ENCODE results near the gene FBXW7.

Gene FBXW7

DNA sequence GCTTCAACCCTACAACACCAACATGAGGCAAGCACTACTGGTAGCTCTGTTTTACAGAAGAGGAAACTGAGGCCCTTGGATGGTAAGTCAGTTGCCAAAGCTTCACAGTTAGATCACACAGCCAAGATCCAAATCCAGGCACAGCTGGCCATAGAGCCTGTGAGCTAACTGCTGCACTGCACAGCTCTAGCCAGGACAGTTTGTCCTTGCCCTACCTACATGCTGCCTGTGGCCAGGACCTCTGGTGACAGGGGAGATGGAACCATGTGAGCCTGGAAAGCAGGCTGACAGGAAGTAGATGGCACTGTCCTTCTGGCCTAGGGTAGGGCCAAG lies 257.8 kb downstream of the FBXW7 start:
- H4K5ac ChIP-seq (ENCODE audit: low read length), result no peak overlapping the region
- no peaks in the 10 kb centered on the region for H3K79me1 ChIP-seq (ENCODE audit: low read length)
- no peak overlapping the region for H2BK120ac ChIP-seq (ENCODE audit: low read depth, low read length)
- H3K23ac ChIP-seq (ENCODE audit: low read length), result no peak overlapping the region
- no peaks in the 10 kb centered on the region for H3K36me3 ChIP-seq (ENCODE audit: control insufficient read depth, insufficient read depth, low read length)
- no peak overlapping the region for H3K4me2 ChIP-seq (ENCODE audit: low read length)
- no peak overlapping the region for H3K4me3 ChIP-seq (ENCODE audit: low read length)
- H2AK5ac ChIP-seq (ENCODE audit: low read length), result no peak overlapping the region
- no peak overlapping the region for H3K4ac ChIP-seq (ENCODE audit: low read depth, low read length)
- H2BK5ac ChIP-seq (ENCODE audit: low read length), result no peak overlapping the region
- no peak overlapping the region for H3K27ac ChIP-seq (ENCODE audit: low read depth, low read length)
- no peak overlapping the region for H4K8ac ChIP-seq (ENCODE audit: low read depth, low read length)
- H2BK15ac ChIP-seq (replicated peaks; ENCODE audit: low read depth), result no peak overlapping the region
- H3K56ac ChIP-seq (ENCODE audit: low read length), result no peak overlapping the region
- no peak overlapping the region for H3K9ac ChIP-seq (ENCODE audit: low read length)
- DNase-seq, result no peak
- H3K79me2 ChIP-seq (ENCODE audit: control insufficient read depth, insufficient read depth, low read length), result no peaks in the 10 kb centered on the region
- H3K4me1 ChIP-seq (ENCODE audit: control insufficient read depth, low read depth, low read length), result no peaks in the 10 kb centered on the region
- no peaks in the 10 kb centered on the region for H3K27me3 ChIP-seq (ENCODE audit: insufficient read depth, low read length, poor library complexity)
- H3K18ac ChIP-seq (ENCODE audit: low read length), result no peak overlapping the region

DNA sequence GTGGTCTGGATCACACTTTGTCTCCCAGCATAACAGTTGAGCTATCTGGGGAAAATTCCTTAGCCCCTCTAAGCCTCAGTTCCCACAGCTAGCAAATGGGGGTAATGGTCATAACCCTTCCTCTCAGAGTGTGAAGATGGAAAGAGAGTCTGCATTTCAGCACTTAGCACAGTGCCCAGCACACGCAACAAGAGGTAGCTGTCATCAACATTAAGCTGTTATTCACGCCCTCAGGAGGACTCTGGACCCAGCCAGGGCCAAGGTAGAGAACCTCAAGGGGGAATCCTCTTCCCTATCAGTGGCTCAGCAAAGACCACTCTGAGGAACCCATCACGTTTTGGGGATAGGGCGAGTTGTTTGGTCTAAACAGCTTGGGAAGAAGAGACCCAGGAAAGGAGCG lies 258.6 kb downstream of the FBXW7 start:
- H3K79me2 ChIP-seq (ENCODE audit: control insufficient read depth, insufficient read depth, low read length), result no peaks in the 10 kb centered on the region
- H2AK5ac ChIP-seq (ENCODE audit: low read length), result no peak overlapping the region
- no peaks in the 10 kb centered on the region for H3K4me1 ChIP-seq (ENCODE audit: control insufficient read depth, low read depth, low read length)
- H2BK5ac ChIP-seq (ENCODE audit: low read length), result no peak overlapping the region
- H3K79me1 ChIP-seq (ENCODE audit: low read length), result no peaks in the 10 kb centered on the region
- H4K8ac ChIP-seq (ENCODE audit: low read depth, low read length), result no peak overlapping the region
- DNase-seq, result no peak
- no peak overlapping the region for H3K4me3 ChIP-seq (ENCODE audit: low read length)
- H3K27me3 ChIP-seq (ENCODE audit: insufficient read depth, low read length, poor library complexity), result no peaks in the 10 kb centered on the region
- no CpG with 5 or more reads among the region's 5 CpGs for WGBS (ENCODE audit: extremely low coverage, insufficient coverage, low lambda C conversion rate)
- H3K18ac ChIP-seq (ENCODE audit: low read length), result no peak overlapping the region
- H3K4ac ChIP-seq (ENCODE audit: low read depth, low read length), result no peak overlapping the region
- no peak overlapping the region for H3K27ac ChIP-seq (ENCODE audit: low read depth, low read length)
- H2BK15ac ChIP-seq (replicated peaks; ENCODE audit: low read depth), result no peak overlapping the region
- H4K5ac ChIP-seq (ENCODE audit: low read length), result no peak overlapping the region
- no peak overlapping the region for H2BK120ac ChIP-seq (ENCODE audit: low read depth, low read length)
- H3K4me2 ChIP-seq (ENCODE audit: low read length), result no peak overlapping the region
- H3K36me3 ChIP-seq (ENCODE audit: control insufficient read depth, insufficient read depth, low read length), result no peaks in the 10 kb centered on the region
- H3K9ac ChIP-seq (ENCODE audit: low read length), result no peak overlapping the region
- no peak overlapping the region for H3K56ac ChIP-seq (ENCODE audit: low read length)
- H3K23ac ChIP-seq (ENCODE audit: low read length), result no peak overlapping the region

DNA sequence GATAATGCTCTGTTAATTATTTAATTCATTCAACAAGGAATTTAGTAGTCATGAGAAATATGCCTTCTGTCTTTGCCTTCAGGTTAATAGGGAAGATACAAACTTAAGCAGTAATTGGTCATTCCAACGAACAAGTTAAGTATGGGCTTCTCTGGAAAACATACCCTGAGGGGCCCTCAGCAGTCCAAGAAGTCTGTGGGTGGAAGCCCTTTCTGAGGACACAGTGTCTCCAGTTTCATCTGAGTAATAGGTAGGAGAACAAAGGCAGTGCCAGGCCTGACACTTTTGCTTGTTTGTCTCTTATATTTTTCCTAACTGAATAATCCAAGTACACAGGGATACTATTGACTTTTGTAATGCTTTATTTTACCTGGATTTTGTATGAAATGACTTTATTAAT lies 262.5 kb downstream of the FBXW7 start:
- DNase-seq, result no peak
- WGBS (ENCODE audit: extremely low coverage, insufficient coverage, low lambda C conversion rate), result no CpG with 5 or more reads among the region's 1 CpG

More for the DNA sequence above, 262.5 kb downstream of the FBXW7 start:
- no peaks in the 10 kb centered on the region for H3K4me1 ChIP-seq (ENCODE audit: control insufficient read depth, low read depth, low read length)
- H3K23ac ChIP-seq (ENCODE audit: low read length), result no peak overlapping the region
- H4K8ac ChIP-seq (ENCODE audit: low read depth, low read length), result no peak overlapping the region
- no peak overlapping the region for H4K5ac ChIP-seq (ENCODE audit: low read length)
- H3K27ac ChIP-seq (ENCODE audit: low read depth, low read length), result no peak overlapping the region
- no peaks in the 10 kb centered on the region for H3K79me2 ChIP-seq (ENCODE audit: control insufficient read depth, insufficient read depth, low read length)
- no peak overlapping the region for H2BK5ac ChIP-seq (ENCODE audit: low read length)
- no peak overlapping the region for H3K56ac ChIP-seq (ENCODE audit: low read length)
- H3K79me1 ChIP-seq (ENCODE audit: low read length), result no peaks in the 10 kb centered on the region
- H3K9ac ChIP-seq (ENCODE audit: low read length), result no peak overlapping the region
- no peak overlapping the region for H3K4me3 ChIP-seq (ENCODE audit: low read length)
- no peak overlapping the region for H3K4me2 ChIP-seq (ENCODE audit: low read length)
- no peaks in the 10 kb centered on the region for H3K27me3 ChIP-seq (ENCODE audit: insufficient read depth, low read length, poor library complexity)
- H2BK120ac ChIP-seq (ENCODE audit: low read depth, low read length), result no peak overlapping the region
- no peaks in the 10 kb centered on the region for H3K36me3 ChIP-seq (ENCODE audit: control insufficient read depth, insufficient read depth, low read length)
- H3K18ac ChIP-seq (ENCODE audit: low read length), result no peak overlapping the region
- H3K4ac ChIP-seq (ENCODE audit: low read depth, low read length), result no peak overlapping the region
- no peak overlapping the region for H2AK5ac ChIP-seq (ENCODE audit: low read length)
- no peak overlapping the region for H2BK15ac ChIP-seq (replicated peaks; ENCODE audit: low read depth)

Small RNA genes lying within 50 kb of the gene (small RNA-seq; reads per million reads assigned to genes)
- 2.7 reads per million, percentile 38 among the genes with 10 or more reads in this experiment for gene MIR3140 (ENCODE audit: insufficient read depth)
